Esophagus squamous epithelium (tissue), 5 donors: Measurements from ENCODE around the gene ZCCHC24. TPM values are rescaled to one million over a fixed set of nuclear protein-coding genes. Genes with fewer than 3 reads are reported as not detected.

ENCODE experiments used
- DNase-seq: peaks from one replicate; lab custom pipeline; 2025; lab: John Stamatoyannopoulos, UW
- H3K27ac ChIP-seq, 4 donors: fragments of 200-600 bp; sonication (generic); one replicate each; pipeline ENCODE4 v1.5.1; 2016 to 2019; ENCODE audit warnings: mild to moderate bottlenecking in 1 of 4
- H3K27me3 ChIP-seq, 4 donors: fragments of 200-600 bp; sonication (generic); 1 replicate in 3 of 4; 2 replicates in 1 of 4; pipeline versions ENCODE4 v1.5.1 to v1.6.0; 2017 to 2021; ENCODE audit warnings: antibody characterized with exemption in 1 of 4
- H3K36me3 ChIP-seq, 3 donors: fragments of 200-600 bp; sonication (generic); one replicate each; pipeline ENCODE4 v1.5.1; 2016 to 2019
- H3K4me1 ChIP-seq, 3 donors: fragments of 200-600 bp; sonication (generic); one replicate each; pipeline ENCODE4 v1.5.1; 2017 to 2019
- H3K4me3 ChIP-seq, 4 donors: fragments of 200-600 bp; sonication (generic); 1 replicate in 3 of 4; 2 replicates in 1 of 4; pipeline ENCODE4 v1.5.1; 2016 to 2019; ENCODE audit warnings: mild to moderate bottlenecking in 2 of 4, moderate library complexity in 1 of 4
- H3K9me3 ChIP-seq, 3 donors: fragments of 200-600 bp; sonication (generic); one replicate each; pipeline ENCODE4 v1.5.1; 2016 to 2019
- CTCF ChIP-seq, 6 experiments: fragments of 450-650 bp in 4 of 6; fragments of 200-600 bp in 2 of 6; sonication (generic) in 2 of 6; IDR thresholded peaks; one replicate each; pipeline ENCODE4 v1.5.1; 2016 to 2019; ENCODE audit warnings: antibody characterized with exemption in 6 of 6, mild to moderate bottlenecking in 4 of 6, moderate library complexity in 4 of 6
- POLR2A ChIP-seq, 4 donors: fragments of 450-650 bp; IDR thresholded peaks; one replicate each; pipeline ENCODE4 v1.6.1; 2017; ENCODE audit warnings: antibody characterized with exemption in 4 of 4, mild to moderate bottlenecking in 4 of 4, moderate library complexity in 3 of 4
- WGBS, 2 donors: methylation state at CpG; one replicate each; pipeline ENCODE4 v1.1.5; 2018; 5-methylcytosine and 5-hydroxymethylcytosine counted together
- intact Hi-C: fragments of 100-400 bp; cut with DNase I; formaldehyde crosslinking; loops from one replicate; pipeline ENCODE4 v1.15.0; 2022
- total RNA-seq, 4 donors: library from RNA; depleted of rRNA; stranded (reverse); fragments of >200 nt; gene quantifications; one replicate each; pipeline ENCODE4 v1.1.0, GENCODE V29; 2016
- donor health status: DM: yes; HTN: yes; CAD: no.

ZCCHC24 gene
- total RNA-seq, 4 donors from 2014 or later: 2.2 to 26.1 (median 6.4) TPM

- WGBS, 2 donors: 73 to 87% methylated on average over 6 of the region's 10 CpGs
- peak overlapping the region in 1 of 4 donors; percentile 21 for H3K27ac ChIP-seq
- TF ChIP-seq POLR2A (IDR thresholded peaks at IDR 0.05) (no peak), CTCF (IDR thresholded peaks at IDR 0.05) (no peak)
- no peaks in the 10 kb centered on the region for H3K9me3 ChIP-seq
- H3K36me3 ChIP-seq: no peaks in the 10 kb centered on the region
- no peak overlapping the region for H3K4me3 ChIP-seq
- intact Hi-C loops: no loop called here
- peaks cover 0 to 30% (median 4%) of the 10 kb centered on the region in 3 donors for H3K4me1 ChIP-seq
- no peaks in the 10 kb centered on the region for H3K27me3 ChIP-seq
- DNase-seq: no peak
Measured at GRCh38 chr10:79463578-79464496, 18.4 kb upstream of the ZCCHC24 start.

- DNase-seq: no peak
- Histone ChIP-seq H3K27ac (no peak overlapping the region), H3K36me3 (no peaks in the 10 kb centered on the region), H3K4me1 (peaks cover 0 to 10% (median 0%) of the 10 kb centered on the region in 3 donors), H3K9me3 (no peaks in the 10 kb centered on the region), H3K27me3 (no peaks in the 10 kb centered on the region), H3K4me3 (no peak overlapping the region)
- 94 to 98% methylated on average over 4 of the region's 4 CpGs for WGBS, 2 donors
- TF ChIP-seq POLR2A (IDR thresholded peaks at IDR 0.05) (no peak), CTCF (IDR thresholded peaks at IDR 0.05) (no peak)
- intact Hi-C loops: no loop called here
Measured at GRCh38 chr10:79460687-79461086, 15.3 kb upstream of the ZCCHC24 start.

GRCh38 chr10:79459243-79459642 lies 13.8 kb upstream of the ZCCHC24 start:
- no peaks in the 10 kb centered on the region for H3K9me3 ChIP-seq
- no peak for DNase-seq
- H3K27me3 ChIP-seq: no peaks in the 10 kb centered on the region
- no peak overlapping the region for H3K4me3 ChIP-seq
- WGBS, 2 donors: 61 to 67% methylated on average over 1 of the region's 1 CpG
- intact Hi-C loops: no loop called here
- H3K4me1 ChIP-seq: peaks cover 0 to 14% (median 6%) of the 10 kb centered on the region in 3 donors
- TF ChIP-seq POLR2A (IDR thresholded peaks at IDR 0.05) (no peak), CTCF (IDR thresholded peaks at IDR 0.05) (no peak)
- H3K36me3 ChIP-seq: no peaks in the 10 kb centered on the region
- no peak overlapping the region for H3K27ac ChIP-seq

GRCh38 chr10:79458483-79458882 lies 13.1 kb upstream of the ZCCHC24 start:
- Histone ChIP-seq H3K36me3 (no peaks in the 10 kb centered on the region), H3K4me3 (no peak overlapping the region), H3K4me1 (peaks cover 0 to 15% (median 11%) of the 10 kb centered on the region in 3 donors), H3K27me3 (no peaks in the 10 kb centered on the region), H3K9me3 (no peaks in the 10 kb centered on the region), H3K27ac (no peak overlapping the region)
- TF ChIP-seq POLR2A (IDR thresholded peaks at IDR 0.05) (no peak), CTCF (IDR thresholded peaks at IDR 0.05) (no peak)
- WGBS, 2 donors: 72 to 87% methylated on average over 4 of the region's 4 CpGs
- intact Hi-C loops: no loop called here
- DNase-seq: no peak

- intact Hi-C loops: no loop called here
- no peaks in the 10 kb centered on the region for H3K9me3 ChIP-seq
- TF ChIP-seq CTCF (IDR thresholded peaks at IDR 0.05) (no peak), POLR2A (IDR thresholded peaks at IDR 0.05) (no peak)
- peaks cover 0 to 15% (median 11%) of the 10 kb centered on the region in 3 donors for H3K4me1 ChIP-seq
- H3K4me3 ChIP-seq: no peak overlapping the region
- WGBS, 2 donors: 85 to 96% methylated on average over 6 to 7 of the region's 7 CpGs
- DNase-seq: no peak
- no peaks in the 10 kb centered on the region for H3K36me3 ChIP-seq
- no peak overlapping the region for H3K27ac ChIP-seq
- H3K27me3 ChIP-seq: no peaks in the 10 kb centered on the region
Measured at GRCh38 chr10:79457256-79457785, 11.9 kb upstream of the ZCCHC24 start.
